Activated CD4-positive, CD25-positive, alpha-beta regulatory T cell treated with anti-CD3 and anti-CD28 coated beads, Interleukin-2, amount 50 U/mL, for 16 hours (primary cell): ENCODE measurements around the gene MIS12.

Source experiments
- DNase-seq: peaks from one replicate; pipeline ENCODE4 v3.0.0-alpha.2; 2020; ENCODE audit warnings: low read depth, low spot score

Gene MIS12

GRCh38 chr17:5499476-5500231 lies 13.3 kb downstream of the MIS12 start:
- no peak for DNase-seq

GRCh38 chr17:5500247-5500588 lies 13.9 kb downstream of the MIS12 start:
- no peak for DNase-seq

DNA sequence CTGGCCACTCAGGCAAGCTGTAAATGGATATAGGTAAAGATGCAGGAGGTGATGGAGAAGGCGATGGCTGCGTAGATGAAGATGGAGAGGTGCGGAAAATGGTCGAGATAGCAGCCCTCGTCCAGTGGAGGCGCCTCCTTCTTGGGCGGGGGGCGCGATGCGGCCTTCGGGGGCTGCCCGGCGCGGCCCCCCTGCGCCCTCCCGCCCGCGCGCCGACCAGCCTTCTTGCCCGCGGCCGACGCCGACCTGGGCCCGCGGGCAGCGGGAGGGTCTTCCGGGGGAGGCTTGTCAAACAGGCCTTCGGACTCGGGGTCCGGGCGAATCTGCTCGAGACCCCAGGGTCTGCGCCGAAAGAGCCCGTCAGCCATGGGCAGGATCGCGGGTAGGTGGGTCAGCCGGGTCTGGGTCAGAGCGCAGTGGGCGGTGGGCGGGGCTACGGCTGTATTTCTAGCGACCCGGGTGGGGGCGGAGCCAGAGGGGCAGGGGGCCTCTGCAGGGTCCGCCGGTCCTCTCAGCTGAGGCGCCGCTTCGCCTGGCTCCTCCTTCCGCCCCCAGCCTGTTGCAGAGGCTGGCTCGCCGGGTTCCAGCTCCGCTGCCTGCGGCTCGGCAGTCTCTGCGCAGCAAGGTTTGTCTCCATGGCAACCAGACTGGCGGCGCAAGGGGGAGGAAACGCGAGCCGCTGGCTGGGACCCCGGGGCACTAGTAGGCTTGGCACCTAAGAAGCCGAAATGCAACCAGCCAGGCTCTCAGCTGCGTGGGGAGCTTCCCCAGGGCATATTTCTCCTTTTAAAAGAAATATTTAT lies 14.4 kb downstream of the MIS12 start:
- peak; percentile 33 for DNase-seq

- no peak for DNase-seq
Observed at GRCh38 chr17:5501685-5502084, 15.3 kb downstream of the MIS12 start.

DNA sequence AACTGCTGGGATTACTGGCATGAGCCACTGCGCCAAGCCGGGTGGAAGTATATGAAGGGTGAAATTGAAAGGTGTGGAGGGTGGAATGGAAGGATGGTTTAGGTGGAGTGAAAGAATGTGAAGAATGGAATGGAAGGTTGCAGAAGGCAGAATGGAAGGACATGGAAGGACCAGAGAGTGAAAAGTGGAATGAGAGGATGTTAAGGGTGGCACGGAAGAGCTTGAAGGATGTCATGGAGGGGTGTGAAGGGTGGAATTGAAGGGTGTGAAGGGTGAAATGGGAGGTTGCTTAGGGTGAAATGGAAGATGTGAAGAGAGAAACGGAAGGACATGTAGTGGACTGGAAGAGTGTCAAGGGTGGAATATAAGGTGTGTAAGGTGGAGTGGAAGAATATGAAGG lies 16.2 kb downstream of the MIS12 start:
- no peak for DNase-seq

GRCh38 chr17:5506307-5506706 lies 19.9 kb downstream of the MIS12 start:
- DNase-seq = no peak

DNA sequence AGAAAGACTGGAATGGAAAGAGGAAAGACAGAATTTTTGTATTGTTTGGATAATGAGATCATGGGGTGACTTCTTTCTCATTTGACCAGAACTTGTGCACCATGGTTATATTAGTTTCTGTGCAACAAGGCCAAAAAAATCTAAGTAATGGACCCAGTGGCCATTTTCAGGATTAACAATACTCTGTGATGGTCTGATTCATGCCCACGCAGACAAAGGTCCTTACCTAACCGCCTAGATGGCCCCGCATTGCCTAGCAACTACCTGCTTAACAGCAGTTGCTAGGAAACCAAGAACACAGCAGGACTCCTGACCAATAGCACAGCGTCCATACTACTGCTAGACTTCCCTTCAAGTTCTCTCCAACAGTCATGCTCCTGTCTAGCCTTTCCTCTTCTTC lies 22.4 kb downstream of the MIS12 start:
- no peak for DNase-seq

- no peak for DNase-seq
Observed at GRCh38 chr17:5509482-5509881, 23.1 kb downstream of the MIS12 start.

DNA sequence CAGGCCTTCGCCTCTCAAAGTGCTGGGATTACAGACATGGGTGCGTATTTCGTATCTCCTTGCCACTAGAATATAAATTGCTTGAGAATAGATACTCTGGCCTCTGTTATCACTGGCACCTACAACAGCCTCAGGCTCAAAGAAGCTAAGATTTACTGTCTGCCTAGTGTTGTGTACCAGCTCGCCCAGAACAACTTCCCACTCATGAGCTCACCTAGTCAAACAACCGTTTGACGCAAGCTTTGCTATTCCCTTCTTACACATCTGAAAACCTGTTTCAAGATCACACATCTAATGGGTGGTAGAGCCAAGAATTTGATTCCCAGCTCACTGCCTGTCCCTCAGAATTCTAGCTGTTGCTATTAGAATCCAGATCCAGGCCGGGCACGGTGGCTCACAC lies 24.4 kb downstream of the MIS12 start:
- no peak for DNase-seq

- no peak for DNase-seq
Observed at GRCh38 chr17:5511401-5512225, 25.2 kb downstream of the MIS12 start.

DNA sequence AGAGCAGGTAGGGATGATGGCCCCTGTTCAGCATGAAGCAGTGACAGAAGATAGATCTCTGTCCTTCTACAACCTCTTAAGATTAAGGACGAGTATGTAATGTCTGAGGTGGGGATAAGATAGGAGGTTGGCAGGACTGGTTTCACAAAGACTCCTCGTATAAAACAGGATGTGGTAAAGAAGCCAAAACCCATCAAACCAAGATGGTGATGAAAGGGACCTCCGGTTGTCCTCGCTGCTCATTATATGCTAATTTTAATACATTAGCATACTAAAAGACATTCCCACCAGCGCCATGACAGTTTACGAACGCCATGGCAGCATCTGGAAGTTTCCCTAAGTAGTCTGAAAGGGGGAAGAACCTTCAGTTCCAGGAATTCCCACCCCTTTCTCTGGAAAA lies 27.3 kb downstream of the MIS12 start:
- no peak for DNase-seq

- no peak for DNase-seq
Observed at GRCh38 chr17:5514976-5515375, 28.6 kb downstream of the MIS12 start.

DNA sequence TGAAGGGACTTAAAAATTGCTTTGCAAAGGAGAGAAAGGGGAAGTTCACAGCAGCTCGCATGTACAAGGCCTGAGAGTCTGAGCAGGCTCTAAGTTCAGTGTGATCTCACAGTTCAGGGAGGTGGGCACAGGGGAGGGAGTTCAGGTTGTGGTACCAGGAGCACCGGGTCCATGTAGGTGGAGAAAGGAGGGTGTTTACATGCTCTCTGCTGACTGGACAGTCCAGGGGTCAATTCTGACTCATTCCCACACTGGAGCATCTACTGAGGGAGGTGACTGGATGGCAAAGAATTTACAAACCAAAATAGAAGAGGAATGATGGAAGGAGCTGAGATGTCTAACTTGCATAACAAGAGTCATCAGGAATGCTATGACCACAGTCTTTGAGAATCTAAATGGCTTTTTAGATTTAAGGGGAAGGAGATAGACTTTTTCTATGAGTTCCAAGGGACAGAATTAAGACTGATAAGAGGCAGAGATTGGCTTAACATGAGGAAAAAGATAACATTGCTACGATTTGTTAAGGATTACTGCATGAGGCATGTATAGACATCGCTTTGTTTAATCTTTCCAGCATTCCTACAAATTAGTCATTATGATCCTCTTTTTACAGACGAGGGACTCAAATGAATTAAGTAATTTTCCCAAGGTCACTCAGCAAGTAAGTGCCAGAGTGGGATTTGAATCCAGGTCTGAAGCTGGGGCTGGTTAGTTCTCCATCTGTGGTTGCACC lies 29.9 kb downstream of the MIS12 start:
- no peak for DNase-seq

DNA sequence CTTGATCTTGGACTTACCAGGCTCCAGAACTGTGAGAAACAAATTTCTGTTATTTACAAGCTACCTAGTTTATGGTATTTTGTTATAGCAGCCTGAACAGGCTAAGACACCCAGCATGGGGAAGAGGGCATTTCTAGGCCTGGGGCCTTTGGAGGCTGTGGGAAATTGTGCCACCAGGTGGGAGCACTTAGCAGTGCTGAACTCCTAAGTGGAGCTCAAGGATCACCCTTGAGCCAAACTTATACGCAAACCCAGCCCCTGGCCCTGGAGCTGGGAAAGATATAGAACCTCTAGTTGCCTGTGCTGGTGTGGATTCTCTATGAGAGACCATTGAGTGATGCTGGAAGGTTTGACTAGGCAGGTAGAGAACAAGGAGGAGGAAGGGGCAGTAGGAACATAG lies 36.1 kb downstream of the MIS12 start:
- no peak for DNase-seq

- no peak for DNase-seq
Observed at GRCh38 chr17:5523249-5523648, 36.9 kb downstream of the MIS12 start.

- no peak for DNase-seq
Observed at GRCh38 chr17:5526821-5527598, 40.6 kb downstream of the MIS12 start.

GRCh38 chr17:5527601-5528250 lies 41.4 kb downstream of the MIS12 start:
- DNase-seq = no peak

GRCh38 chr17:5530265-5531084 lies 44.1 kb downstream of the MIS12 start:
- DNase-seq = no peak

DNA sequence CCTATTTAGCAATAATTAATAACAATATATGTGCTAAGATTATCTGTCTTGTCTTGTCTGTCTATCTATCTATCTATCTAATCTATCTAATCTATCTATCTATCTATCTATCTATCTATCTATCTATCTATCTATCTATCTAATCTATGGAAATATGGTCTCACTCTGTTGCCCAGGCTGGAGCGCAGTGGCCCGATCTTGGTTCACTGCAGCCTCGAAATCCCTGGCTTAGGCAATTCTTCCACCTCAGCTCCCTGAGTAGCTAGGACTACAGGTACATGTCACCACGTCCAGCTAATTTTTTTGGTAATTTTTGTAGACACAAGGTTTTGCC lies 44.7 kb downstream of the MIS12 start:
- no peak for DNase-seq

DNA sequence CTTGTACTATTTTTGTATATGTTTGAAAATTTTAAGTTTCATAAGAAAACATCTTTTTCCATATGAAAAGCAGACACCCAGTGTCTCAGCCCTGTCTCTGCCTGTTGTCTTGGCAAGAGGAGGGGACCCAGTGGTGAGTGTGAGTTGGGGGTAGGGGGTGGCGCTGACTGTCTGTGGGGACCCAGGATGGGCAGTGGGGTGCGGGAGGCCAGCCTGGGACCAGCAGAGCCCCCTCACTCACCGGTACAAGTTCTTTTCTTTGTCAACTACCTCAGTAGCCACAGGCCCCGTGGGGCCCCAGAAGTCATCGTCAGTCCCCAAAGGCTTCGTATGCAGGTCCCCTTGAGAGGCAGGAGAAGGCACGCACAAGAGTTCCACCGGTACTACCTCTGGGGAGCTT lies 46.2 kb downstream of the MIS12 start:
- DNase-seq = no peak
